HG02884 (cell line): Measurements from ENCODE around the gene ACYP2.
"Not testable (repeated sequence)": the region's sequence is repeated elsewhere in the genome, so short reads cannot be mapped to it uniquely, and the experiment has no call there.

Source experiments
- ATAC-seq: cut with Tn5 transposase; IDR thresholded peaks from one replicate; pipeline ENCODE4 v1.9.1; 2021; ENCODE audit warnings: mild to moderate bottlenecking, moderate library complexity; ENCODE audit not compliant: unreplicated experiment

ACYP2 gene

GRCh38 chr2:54310311-54310710, 194.9 kb downstream of the ACYP2 start:
- no peak for ATAC-seq

GRCh38 chr2:54310961-54311360, 195.5 kb downstream of the ACYP2 start:
- ATAC-seq: no peak

- ATAC-seq: no peak
Measured at GRCh38 chr2:54313147-54313546, 197.7 kb downstream of the ACYP2 start.

GRCh38 chr2:54317973-54318372, 202.6 kb downstream of the ACYP2 start:
- no peak for ATAC-seq

- ATAC-seq: no peak
Measured at GRCh38 chr2:54318821-54319220, 203.4 kb downstream of the ACYP2 start.

GRCh38 chr2:54321047-54321446, 205.6 kb downstream of the ACYP2 start:
- ATAC-seq: no peak

- ATAC-seq: not testable (repeated sequence)
Measured at GRCh38 chr2:54324517-54324916, 209.1 kb downstream of the ACYP2 start.

GRCh38 chr2:54325148-54325547, 209.7 kb downstream of the ACYP2 start:
- ATAC-seq: no peak

- ATAC-seq: no peak
Measured at GRCh38 chr2:54329482-54330161, 214.2 kb downstream of the ACYP2 start.

GRCh38 chr2:54330162-54330925, 214.9 kb downstream of the ACYP2 start:
- ATAC-seq: peak; percentile 98

- ATAC-seq: no peak
Measured at GRCh38 chr2:54330926-54331835, 215.8 kb downstream of the ACYP2 start.

- no peak for ATAC-seq
Measured at GRCh38 chr2:54332386-54332785, 217.0 kb downstream of the ACYP2 start.

- ATAC-seq: no peak
Measured at GRCh38 chr2:54336136-54336976, 220.9 kb downstream of the ACYP2 start.

GRCh38 chr2:54336977-54337255, 221.5 kb downstream of the ACYP2 start:
- no peak for ATAC-seq

- ATAC-seq: no peak
Measured at GRCh38 chr2:54341656-54342055, 226.2 kb downstream of the ACYP2 start.

GRCh38 chr2:54342603-54343002, 227.2 kb downstream of the ACYP2 start:
- ATAC-seq: no peak

- ATAC-seq: no peak
Measured at GRCh38 chr2:54347622-54348021, 232.2 kb downstream of the ACYP2 start.

GRCh38 chr2:54348646-54349045, 233.2 kb downstream of the ACYP2 start:
- ATAC-seq: no peak

- no peak for ATAC-seq
Measured at GRCh38 chr2:54350426-54350825, 235.0 kb downstream of the ACYP2 start.

- ATAC-seq: no peak
Measured at GRCh38 chr2:54353216-54353615, 237.8 kb downstream of the ACYP2 start.
